ENCODE measurements around the gene ADAMTS14.

Gene ADAMTS14

DNA sequence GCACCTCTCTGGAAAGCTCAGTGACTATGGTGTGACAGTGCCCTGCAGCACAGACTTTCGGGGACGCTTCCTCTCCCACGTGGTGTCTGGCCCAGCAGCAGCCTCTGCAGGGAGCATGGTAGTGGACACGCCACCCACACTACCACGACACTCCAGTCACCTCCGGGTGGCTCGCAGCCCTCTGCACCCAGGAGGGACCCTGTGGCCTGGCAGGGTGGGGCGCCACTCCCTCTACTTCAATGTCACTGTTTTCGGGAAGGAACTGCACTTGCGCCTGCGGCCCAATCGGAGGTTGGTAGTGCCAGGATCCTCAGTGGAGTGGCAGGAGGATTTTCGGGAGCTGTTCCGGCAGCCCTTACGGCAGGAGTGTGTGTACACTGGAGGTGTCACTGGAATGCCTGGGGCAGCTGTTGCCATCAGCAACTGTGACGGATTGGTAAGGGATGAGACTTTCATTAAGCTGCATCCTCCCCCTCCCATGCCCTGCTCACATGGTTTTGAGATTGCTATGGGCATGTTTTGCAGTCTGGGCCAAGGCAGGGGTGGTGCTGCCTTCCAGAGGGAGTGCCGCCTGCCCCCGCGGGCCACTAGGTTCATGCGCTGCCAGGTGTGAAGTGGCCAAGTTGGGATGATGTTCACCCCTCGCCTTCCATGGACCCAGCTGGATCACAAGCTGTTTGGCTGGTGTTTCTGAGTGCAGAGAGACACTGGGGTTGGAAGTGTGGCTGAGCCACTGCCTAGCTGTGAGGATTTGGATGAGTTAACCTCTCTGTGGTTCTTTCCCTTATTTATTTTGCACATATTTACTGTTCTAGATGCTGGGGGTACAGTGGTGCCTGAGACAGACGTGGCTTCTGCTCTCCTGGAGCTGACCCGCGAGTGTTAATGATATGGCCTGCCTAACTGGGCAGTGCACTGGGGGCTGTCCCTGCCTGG lies 2.5 kb downstream of the ADAMTS14 start:
- no peak for DNase-seq (ENCODE audit: low spot score)

DNA sequence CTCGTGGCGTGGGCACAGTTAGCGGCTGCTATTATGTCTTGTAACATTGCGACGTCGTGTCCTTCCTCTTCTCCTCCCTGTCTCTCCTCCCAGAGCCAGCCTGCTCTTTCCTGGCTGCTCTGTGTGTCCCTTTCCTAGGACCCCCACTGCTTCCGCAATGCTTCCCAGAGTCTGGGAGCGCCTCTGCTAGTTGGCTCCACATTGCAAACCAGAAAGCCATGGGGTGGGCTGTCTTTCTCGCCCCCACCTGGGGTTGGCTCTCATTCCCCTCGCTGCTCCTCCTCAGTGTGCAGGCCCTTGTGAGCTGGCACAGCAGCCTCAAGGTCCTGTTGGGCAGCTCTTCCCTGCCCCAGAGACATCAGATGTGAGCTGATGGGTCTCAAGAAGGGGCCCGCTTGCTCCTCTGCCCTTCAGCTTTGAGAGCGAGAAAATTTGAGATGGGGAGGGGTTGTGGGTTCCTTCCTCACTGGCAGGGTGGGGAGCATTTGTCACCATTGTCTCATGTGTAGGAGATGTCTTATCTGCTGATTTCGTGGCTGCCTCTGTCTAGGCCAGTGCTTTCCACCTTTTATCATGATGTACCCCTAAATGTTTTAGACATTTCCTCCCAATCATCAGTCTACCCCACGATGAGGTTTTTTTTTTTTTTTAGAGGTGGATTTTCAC lies 3.3 kb downstream of the ADAMTS14 start:
- DNase-seq (ENCODE audit: low spot score) = no peak

DNA sequence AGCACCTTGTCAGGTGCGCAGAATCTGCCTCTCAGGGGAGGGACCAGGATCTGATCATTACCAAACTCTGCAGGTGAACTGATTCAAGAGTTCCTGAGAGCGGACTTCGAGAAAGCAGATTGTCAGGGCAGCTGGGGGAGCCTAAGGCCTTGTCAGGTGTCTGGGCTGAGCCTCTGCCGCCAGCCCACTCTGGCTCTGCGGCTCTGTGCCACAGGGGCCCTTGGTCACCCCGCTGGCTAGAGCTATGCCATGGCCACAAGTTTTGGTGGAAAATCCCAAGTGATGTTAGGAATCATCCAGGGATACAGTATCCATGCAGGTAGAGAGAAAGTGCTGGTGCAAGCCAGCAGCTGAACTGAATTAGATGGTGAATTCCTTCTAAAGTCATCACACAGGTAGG lies 4.2 kb downstream of the ADAMTS14 start:
- no peak for DNase-seq (ENCODE audit: low spot score)

DNA sequence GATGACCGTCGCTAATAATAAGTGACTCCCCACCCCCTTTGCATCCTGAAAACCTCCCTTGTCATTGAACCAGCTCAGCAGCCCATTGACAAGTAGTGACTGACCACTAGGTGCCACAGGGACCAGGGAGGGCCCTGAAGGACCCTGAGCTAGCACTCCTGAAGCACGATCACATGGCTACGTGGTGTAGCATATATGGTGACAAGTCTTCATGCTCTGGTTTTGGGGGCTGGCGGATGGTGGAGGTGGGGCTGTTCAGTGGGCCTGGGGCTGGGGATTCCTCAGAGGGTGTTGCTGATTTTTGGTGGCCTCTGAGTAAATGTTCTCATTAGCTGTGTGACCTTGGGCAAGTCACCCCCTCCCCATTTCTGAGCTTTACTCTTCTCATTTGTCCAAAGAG lies 4.7 kb downstream of the ADAMTS14 start:
- DNase-seq (ENCODE audit: low spot score) = no peak

DNA sequence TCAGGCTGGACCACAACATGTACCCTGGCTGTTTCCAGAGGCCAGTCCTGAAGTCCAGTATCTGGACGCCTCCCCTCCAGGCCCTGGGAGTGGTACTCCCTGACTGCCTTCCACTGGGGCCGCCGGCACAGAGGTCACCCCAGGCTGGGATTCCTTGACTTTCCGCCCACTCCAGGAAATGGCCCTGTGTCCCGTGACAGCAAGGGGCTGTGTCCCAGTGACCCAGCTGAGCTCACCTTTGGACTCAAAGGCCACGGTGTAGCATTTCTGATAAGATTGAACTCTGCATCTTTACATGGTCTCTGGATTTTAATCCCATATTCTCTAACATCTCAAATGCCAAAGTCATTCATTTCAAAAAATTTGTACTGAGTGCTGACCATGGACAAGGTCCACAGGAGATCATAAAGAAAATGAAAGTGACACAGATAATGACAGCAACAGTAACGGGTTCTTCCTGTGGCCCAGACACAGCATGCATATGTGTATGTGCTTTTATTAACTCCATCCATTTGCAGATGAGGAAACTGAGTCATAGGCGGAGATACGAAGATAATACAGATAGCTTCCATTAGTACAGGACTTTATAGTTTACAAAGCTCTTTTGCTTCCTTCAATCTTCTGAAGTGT lies 5.4 kb downstream of the ADAMTS14 start:
- no peak for DNase-seq (ENCODE audit: low spot score)

DNA sequence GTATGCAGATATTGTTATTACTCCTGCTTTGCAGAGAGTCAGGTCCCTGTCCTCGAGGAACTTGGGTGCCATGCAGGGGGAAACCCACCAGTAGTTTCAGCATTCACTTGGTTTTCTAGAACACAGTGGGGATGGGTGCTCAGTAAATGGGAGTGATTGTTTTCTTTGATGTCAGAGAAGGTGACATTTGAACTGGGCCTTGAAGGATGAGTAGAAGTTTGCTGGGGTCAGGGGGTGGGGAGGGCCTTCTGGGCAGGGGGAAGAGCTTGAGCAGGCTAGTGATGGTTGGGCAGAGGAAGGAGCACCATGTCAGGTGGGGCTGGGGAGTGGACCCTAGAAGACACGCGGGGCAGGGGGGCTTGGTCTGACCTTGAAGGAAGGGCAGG lies 5.9 kb downstream of the ADAMTS14 start:
- no peak for DNase-seq (ENCODE audit: low spot score)

DNA sequence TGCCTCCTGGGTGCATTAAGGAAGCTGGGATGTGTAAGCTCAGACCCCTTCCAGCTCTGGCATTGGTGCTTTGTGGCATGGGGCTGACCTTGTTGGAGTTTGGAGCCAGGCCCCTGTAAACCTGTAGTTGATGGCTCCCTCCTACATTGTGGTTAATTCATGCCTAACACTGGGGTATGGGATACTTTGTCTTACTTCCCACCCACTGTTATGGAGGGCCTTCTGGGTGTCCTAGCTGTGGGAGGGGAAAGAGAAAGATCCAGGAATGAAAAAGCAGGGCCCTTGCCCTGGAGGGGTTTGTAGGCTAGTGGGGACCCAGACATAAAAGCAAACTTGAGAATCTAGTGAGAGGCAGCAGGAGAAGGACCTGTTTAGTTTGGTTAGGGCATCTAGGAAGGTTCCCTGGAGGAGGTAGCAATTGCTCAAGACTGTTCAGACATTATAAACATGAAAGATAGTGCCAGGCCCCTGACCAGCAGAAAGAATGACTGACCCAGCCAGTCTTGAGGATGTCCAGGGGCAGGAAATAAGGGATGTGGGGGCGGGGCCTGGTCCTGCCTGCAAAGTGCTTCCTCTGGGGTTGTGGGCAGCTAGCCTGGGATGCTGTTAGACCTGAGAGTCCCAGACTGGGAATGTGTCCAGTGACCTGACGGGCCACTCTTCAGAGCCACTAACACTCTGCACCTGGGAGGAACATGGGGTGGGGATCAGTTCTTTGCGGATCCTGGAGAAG lies 6.6 kb downstream of the ADAMTS14 start:
- no peak for DNase-seq (ENCODE audit: low spot score)

DNA sequence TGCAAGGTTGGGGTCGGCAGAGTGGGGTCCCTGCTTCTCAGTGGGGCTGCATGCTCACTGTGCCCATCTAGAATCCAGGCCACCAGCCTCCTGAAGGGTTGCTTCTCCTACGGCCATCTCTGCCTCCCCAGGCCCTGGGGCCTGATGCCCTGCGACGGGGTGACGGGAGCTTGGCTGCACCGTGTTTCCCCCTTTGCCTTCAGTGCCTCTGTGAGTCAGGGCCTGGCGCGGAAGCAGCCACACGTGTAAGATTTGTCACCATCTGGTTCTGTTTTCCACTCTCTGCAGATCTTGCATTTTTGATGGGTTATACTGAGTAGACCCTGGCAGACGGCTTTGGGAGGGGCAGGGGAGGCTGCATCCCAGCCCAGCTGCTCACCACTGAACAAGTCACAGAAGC lies 7.2 kb downstream of the ADAMTS14 start:
- no peak for DNase-seq (ENCODE audit: low spot score)

DNA sequence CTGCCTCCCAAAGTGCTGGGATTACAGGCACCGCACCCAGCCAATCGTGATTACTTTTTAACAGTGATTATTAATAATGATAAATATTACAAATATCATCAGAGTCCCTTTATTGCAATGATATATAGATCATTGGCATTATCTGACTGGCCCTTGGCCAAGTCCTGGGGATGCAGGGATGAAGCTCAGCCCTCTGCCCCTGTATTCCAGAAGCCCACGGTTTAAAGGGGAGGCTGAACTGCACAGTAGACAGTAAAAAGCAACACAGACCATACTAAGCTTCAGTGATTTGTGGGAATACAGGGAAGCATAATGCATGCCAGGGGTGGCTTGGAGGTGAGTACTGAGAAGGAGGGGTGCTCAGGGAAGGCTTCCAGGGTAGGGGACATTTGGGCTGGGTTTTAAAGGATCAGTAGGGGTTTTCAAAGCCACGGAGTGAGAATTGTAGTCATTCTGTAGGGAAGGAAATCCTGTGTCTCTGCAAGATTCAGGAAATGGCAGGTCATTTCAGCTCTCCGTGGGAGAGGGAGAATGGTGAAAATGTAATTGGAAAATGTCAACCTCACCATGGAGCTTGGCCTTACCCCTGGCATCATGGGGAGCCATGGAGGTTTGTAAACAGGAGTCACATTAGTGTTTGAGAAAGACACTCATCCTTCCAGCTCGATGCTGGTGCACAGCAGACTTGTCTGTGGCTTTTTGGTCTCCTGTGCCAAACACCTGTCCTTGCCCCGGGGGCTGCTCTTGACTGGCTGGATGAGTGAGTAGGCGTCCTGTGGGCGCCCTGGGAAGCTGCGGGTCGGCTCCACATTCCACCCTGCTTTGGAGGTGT lies 8.8 kb downstream of the ADAMTS14 start:
- no peak for DNase-seq (ENCODE audit: low spot score)

DNA sequence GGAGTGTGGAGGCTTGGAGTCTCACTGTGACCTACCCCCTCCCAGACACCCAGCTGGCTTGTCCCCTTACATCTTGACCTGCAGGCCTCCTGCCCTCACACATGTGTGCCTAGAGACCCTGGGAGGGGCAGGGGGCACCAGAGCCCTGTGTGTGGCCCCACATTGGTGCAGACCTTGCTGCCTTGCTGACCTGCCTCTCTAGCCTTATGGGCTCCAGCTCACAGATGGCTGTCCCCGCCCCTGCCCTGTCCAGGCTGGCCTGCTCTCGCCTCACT lies 9.4 kb downstream of the ADAMTS14 start:
- DNase-seq (ENCODE audit: low spot score) = no peak

DNA sequence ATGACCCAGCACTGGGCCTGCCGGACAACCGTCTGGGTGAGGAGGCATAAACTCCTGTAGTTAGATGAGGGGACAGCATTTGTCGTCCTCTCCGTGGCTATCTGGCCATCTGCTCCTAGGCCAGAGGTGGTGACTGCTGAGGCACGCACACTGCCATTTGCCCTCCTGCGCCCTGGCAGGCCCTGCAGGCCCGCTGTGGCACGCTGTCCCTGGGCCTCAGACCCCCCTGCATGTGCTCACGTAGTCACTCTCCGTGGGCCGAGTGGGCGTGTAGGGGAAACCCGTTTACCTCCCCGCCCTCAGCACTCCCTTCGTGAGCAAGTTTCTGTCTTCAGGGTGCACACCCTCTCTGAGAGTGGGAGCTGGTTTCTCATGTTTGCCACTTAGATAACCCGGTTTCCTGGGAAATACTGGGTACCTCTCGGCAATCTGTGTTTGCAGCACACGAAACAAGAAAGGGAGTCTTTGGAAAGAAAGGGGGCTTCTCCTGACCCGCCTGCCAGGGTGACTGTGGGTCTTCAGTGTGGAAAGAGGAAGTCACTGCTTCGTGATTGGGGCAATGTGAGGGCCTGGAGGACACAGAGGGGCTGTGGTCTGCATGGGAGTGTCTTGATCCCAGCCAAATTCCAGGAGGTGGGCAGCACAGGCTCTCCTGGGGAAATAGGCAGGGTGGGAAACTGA lies 10.8 kb downstream of the ADAMTS14 start:
- DNase-seq (ENCODE audit: low spot score) = no peak

DNA sequence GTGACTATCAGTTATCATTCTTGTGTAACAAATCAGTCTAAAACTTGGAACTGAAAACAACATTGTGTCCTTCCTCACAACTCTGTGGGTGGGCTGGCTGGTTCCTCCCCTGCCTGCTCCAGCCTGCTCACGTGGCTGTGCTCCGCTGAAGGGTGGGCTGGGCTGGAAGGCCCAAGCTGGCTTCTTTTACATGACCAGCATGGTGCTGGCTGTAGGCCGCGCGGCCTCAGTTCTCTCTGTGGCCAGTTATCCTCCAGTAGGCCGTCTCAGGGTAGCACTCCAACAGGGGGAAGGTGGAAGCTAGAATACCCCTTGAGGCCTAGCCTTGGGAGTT lies 11.3 kb downstream of the ADAMTS14 start:
- no peak for DNase-seq (ENCODE audit: low spot score)

DNA sequence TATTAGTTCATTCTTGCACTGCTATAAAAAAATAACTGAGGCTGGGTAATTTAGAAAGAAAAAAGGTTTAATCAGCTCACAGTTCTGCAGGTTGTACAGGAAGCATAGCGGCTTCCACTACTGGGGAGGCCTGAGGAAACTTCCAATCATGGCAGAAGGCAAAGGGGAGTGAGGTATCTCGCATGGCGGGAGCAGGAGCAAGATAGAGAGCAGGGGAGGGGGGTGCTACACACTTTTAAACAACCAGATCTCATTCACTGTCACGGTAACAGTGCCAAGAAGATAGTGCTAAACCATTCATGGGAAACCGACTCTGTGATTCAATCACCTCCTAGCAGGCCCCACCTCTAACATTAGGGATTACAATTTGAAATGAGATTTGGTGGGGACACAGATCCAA lies 11.6 kb downstream of the ADAMTS14 start:
- DNase-seq (ENCODE audit: low spot score) = no peak

DNA sequence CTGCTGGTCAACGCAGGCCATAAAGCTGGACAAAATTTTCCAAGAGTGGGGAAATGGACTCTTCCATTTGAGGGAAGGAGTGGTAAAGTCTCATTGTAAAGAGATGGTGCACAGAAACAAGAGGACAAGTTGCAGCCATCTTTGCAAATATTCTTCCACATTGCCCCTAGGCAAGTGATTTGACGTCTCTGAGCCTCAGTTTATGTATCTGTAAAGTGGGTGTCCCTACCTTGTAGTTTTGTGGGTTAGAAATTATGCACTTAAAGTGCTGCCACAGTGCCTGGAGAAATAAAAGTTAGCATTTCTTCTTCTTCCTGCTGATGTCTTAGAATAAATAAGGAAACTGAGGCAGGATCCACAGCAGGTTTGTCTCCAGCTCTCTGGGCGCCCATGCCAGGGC lies 12.1 kb downstream of the ADAMTS14 start:
- no peak for DNase-seq (ENCODE audit: low spot score)

DNA sequence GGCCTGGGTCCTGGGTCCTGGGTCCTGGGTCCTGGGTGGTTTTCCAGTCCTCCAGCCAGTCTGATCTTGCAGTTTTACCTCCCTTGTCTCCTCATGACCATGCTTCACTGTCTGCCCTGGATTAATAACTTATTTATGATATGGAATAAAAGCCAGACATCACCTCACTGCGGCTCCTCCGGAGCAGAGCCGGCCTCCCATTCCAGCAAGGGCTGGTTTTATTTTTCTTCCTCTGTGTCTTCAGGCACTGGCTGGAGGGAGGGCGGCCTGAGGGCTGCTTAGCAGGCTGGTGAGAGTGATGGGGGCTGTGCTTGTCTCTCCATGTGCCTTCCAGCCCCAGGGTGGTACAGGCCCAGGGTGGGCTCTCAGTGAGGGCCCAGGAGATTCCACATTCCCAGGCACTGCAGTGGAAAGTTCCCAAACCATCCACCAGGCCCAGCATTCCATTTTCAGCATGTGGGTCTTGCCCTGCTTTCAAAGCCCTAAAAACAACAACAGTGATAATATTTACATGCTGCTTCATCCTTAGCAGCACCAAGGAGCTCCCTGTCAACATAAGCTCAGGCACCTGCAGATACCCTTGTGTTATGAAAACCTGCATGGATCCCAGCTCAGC lies 12.6 kb downstream of the ADAMTS14 start:
- no peak for DNase-seq (ENCODE audit: low spot score)

DNA sequence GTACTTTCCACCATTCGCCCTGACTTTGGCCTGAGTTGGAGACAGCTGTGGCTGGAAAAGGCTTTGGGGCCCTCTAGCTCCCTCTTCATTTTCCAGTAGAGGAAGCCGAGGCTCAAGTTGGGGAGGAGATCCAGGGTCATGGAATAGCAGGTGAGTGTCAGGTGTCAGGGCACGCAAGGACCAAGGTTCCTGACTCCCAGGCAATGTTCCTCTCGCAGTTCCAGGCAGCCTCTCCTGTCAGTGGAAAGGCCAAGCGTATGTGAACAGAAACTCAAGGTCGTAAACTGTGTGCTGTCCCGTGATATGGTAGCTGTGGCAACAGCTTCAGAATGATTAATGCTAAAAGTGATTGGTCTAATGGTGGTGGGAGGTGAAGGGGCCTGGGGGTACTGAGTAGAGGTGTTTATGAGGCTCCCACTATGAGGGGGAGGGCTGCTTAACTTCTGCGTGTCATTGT lies 13.2 kb downstream of the ADAMTS14 start:
- no peak for DNase-seq (ENCODE audit: low spot score)

DNA sequence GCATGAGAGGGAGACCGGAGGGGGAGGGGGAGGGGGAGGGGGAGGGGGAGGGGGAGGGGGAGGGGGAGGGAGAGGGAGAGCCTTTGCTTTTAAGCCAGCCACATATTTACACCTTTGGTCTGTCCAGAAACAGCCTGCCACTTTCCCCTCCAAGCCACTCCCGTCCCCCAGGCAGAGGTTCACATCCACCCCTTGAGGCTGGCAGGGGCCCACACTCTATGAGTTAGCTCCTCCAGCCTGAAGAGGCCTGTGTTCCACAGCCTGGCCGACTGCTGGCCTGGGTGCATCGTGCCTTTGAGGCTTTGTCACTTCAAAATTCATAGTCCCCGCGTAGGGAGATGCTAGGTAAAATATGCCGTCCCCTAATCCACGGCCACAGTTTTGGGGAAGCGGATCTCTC lies 16.5 kb downstream of the ADAMTS14 start:
- DNase-seq (ENCODE audit: low spot score) = no peak

DNA sequence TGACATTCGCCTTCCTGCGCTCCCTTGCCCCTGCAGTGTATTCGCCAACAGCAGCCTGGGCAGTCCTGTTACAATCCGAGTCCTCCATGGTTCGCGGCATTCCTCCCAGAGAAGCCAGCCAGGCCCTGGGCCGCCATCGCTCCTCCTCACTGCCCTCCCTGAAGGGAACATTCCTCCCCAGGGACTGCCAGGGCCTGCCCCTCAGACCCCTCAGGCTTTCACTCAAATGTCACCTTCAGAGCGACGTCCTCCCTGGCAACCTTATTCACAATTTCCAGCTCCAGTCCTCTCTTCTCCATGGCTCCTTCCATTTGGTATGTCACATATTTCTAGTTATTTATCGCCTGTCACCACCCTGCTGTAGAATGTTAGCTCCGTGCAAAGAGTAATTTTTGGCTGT lies 17.4 kb downstream of the ADAMTS14 start:
- DNase-seq (ENCODE audit: low spot score) = no peak

DNA sequence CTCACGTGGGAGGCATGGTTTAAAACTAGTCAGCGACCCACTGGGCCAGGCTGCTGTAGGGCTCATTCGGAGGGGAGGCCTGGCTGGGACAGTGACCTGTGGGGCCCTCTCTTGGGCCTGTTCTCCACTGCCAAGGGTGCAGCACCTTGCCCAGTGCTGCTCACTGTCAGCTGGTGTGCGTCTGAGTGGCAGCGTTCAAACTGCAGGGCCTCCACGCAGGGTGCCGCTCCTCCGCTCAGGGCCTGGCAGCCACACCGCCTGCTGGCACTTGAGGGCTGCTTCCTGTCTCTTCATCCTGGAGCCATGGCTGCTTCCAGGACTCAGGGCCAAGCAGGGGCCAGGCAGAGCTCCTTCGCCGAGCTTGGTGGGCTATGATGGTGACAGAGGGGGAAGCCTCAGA lies 18.3 kb downstream of the ADAMTS14 start:
- no peak for DNase-seq (ENCODE audit: low spot score)

DNA sequence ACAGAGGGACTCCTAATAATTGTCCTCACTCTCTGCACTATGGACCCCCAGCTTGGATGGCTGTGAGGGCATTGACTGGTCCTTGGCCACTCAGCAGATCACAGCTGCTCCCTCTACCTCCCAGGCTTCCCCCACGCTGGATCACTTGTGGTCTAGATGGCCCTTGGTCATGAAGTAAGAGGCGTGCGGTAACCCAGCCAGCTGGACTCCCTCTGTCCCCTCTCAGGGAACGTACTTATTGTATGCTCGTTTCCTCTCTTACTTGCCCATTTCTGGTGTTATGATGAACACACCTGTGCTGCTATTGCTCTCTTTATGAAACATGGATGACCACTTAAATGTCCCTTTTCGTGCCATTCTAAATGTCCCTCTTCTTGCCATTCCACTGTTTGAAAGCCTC lies 19.3 kb downstream of the ADAMTS14 start:
- DNase-seq (ENCODE audit: low spot score) = no peak

Measured in AG08396 (cell line).